NCI-H187 treated with DMSO at 0.1 percent for 48 hours (cell line): ENCODE results near the gene GSDMA.

Experiments used
- DNase-seq: peaks from one replicate; lab custom pipeline; 2025; lab: John Stamatoyannopoulos, UW

Gene GSDMA, protein sequence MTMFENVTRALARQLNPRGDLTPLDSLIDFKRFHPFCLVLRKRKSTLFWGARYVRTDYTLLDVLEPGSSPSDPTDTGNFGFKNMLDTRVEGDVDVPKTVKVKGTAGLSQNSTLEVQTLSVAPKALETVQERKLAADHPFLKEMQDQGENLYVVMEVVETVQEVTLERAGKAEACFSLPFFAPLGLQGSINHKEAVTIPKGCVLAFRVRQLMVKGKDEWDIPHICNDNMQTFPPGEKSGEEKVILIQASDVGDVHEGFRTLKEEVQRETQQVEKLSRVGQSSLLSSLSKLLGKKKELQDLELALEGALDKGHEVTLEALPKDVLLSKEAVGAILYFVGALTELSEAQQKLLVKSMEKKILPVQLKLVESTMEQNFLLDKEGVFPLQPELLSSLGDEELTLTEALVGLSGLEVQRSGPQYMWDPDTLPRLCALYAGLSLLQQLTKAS

DNA sequence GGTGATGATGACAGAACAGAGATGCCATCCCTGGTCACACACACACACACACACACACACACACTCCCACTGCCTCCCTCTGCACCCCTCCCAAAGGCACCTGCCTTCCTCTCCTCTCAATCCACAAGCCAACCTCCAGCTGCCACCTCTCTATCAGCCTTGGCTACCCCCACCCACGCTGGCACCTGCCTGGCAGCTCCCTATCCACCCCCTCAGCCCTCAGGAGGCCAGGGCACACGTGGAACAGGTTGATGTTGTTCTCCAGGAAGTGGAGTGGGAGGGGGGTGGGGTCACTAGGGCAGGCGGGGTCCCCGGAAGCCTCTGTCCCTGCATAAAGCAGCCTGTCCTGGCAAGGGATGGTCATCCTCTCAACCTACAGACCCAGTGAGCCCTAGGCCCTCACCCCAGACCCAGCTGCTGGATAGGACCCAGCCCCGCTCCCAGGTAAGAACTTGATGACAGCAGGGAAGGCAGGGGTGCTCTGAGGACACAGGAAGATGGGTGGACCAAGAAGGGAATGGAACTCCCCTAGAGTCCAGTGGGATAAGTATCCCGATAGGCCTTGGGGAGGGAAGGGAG is at the start of gene GSDMA:
GSDMA (plus strand) TSS at position 363 of the 579 bp plus-strand sequence. CDS start 2,684 bp downstream, outside the sequence.
- no peak for DNase-seq

DNA sequence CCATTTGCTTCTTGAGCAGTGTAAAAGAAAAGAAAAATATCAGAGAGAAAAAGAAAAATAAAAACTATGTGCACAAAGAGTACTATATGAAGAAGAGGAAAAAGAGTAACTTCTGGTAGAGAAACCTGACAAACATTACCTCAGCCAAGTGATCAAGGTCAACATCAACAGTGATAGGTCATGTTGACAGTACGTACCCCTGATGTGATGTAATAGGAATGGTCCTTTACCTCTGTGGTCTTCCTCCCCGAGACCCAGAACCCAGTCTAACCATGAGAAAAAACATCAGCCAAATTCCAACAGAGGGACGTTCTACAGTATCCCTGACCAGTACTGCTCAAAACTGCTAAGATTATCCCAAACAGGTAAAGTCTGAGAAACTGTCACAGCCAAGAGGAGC is 48.8 kb upstream of the GSDMA start:
- no peak for DNase-seq

DNA sequence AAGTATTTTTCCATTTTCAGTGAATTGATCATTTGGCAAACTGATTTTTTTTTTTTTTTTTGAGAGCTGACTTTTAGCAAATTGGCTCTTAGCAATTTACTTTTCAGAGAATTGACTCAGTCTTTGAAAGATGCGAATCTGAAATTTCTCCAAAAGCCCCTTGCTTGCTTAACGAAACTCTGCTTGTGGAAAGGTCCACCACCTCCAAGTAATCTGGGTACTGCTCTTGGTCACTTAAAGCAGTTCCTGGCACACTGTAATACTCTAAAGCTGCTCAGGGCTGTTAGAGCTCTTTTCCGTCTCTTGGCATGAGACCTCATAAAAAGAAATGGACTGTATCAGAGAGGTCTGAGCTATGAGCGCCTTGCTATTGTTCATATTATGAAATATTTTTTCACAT is 47.2 kb upstream of the GSDMA start:
- DNase-seq: no peak

DNA sequence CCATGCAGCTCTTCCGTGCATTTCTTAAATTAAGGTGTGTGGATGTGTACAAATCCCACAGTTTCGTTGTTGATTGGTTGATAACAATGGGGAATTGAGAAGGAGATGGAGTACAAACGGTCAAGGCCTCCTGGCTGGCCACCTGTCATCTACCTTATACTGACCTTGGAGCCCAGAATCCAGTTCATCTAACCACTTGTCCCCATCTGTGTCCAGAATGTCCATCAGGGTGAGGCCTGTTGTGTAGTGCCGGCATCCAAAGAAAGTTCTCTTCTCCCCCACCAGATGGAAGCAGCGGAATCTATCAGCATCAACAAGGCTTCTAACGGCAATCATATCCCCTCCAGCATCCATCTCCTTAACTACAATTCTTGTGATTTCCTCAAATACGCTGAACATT is 45.9 kb upstream of the GSDMA start:
- DNase-seq: no peak

DNA sequence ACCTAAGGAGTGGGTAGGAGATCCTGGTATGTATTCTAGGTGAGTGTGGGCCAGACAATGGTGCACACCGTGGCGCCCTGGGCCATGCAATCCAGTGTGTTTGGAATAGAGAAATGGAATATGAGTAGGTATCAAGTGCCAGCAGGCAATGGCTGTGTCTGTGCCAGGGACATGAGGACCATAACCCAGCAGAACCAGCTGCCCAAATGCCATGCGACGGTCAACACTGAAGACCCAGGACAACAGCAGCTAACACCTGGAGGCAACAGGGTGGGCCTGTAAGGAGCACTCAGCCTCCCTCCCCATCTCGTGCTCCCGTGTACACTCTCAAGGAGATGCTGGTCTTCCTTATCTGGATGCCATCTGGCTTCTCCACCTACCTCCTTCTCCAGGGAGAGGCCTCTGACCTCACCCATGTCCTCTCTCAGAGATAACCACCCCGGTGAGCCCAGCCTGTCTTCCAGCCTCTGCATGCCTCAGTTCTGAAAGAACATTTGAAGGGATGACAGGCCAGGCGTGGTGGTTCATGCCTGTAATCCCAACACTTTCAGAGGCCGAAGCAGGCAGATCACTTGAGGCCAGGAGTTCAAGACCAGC is 43.6 kb upstream of the GSDMA start:
- no peak for DNase-seq

DNA sequence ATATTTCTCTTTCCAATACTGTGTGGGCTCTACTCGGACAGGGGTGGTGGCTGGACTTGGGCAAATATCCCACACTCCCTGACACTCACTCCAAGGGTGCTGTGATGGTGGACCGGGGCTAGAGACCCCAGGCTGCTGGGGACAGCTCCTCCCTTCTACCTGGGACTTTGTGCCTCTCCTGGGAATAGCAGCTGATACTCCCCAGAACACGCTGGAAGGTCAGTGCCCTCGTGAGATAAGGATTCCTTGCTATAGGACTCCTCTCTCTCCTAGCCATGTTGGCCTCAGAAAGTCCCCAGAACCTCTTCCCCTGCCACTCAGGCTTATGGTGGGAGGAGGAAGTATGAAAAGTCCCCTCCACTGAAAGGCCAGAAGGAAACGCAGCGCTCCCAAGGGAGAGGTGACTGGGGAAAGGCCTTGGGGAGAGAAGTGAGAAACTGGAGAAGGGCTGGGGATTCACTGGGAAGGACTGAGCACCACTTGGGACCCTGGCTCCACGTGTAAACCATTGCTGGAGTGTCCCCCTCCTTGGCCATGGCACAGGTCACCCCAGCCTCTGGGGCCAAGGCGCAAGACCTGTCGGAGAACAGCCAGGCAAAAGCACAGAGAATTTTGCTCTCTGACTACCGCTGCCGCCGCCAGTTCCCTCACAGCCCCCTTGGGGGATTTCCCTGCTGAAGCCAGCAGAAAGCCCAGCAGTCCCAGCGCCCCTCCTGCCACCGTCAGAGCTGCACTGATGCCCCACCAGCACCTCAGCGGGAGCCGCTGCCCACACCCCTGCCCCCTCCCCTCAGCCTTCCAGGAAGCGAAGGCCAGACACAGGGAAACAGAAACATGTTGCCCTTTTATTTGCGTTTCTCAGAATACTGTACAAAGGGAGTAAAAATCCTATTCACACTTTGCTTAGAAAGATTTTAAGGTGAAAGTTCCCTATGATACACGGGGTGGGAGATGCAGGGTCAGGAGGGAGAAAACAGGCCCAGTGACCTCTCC is 42.3 kb upstream of the GSDMA start:
- no peak for DNase-seq

DNA sequence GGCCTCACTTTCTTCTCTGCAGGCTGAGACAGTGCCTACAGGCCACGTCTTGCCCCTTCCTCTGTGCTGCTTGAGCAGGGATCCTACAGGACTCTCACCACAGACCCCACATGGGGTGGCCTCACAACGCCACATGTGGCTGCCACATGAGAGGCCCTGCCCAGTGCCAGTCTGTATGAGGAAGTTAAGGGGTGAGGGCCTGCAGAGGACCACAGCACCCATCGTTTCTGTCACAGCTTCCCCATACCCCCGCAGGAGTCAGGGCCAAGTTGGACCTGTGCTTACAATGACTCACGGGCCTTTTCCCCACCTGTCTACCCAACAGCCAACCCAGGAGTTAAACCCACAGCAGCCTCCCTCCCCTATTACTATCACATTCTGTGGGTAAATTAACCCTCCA is 41.5 kb upstream of the GSDMA start:
- no peak for DNase-seq

DNA sequence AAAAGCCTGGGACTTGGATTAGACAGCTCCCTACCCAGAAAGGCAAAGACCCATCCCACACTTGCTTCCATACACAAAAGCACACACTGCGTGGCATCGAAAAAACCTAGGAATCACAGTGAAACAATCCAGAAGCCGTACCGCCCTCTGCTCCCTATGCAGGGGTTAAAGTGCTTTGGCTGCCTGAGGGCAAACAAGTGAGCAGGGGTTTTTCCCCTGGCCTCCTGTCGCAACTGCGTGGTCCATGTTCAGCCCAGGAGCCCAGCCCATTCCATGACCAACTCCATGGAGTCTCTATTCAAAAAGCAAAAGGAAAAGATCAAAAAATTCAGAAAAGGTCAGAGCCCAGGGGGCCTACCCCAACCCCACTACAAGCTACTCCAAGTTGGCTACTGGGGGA is 40.8 kb upstream of the GSDMA start:
- DNase-seq: no peak

DNA sequence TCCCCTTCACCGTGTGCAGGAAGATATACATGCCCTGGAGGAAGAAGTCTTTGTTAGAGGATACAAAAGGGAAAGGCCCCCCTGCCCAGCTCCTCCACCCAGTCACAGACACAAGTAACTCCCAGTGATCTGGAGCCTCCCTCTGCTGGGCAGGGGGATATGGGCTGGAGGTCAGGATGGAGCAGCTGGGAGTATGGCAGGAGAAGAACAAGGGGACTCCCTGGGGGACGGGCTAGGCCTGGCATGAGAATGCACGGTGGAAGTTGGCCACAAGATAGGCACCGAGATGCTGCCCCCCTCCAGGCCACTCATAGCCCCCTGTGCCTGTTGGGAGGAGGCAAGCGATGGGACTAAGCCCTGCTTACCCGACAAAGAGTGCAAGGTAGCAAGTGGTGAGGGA is 39.6 kb upstream of the GSDMA start:
- DNase-seq: no peak

DNA sequence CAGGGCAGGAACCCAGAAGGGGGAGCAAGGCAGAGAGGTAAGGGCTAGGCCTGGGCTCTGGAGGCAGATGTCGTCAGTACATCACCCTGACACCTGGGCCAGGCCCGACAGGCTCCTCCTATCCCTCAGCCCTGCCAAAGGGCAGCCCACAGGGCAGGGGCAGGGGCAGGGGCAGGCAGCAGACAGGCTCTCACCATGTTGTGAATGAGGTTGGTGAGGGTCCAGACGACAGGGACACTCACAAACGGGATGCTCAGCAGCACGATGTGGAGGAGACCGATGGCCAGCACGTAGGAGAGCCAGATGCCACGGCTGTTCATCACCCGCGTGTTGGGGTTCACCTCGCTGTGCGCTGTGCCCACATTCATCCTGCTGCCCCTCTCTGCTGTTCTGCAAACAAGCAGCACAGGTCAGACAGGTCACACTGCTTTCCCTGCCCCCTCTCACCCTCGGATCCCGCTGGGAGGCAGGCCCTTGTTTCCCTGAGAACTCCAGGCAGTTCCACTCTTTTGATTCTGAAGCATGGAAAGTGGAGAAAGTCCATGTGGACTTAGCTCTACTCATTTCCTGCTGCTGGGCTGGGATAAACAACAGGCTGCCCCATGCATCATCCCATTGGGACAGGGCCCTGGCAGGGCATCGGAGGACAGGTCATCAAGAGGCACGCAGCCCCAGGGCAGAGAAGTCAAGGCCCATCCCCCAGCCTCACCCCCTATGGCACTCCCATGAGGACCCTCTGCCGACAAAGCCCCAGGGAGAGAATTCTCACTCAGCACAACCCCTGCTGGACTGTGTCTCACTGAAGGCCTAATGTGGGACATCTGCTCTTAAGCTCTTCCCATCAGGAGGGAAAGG is 38.7 kb upstream of the GSDMA start:
- DNase-seq: no peak

DNA sequence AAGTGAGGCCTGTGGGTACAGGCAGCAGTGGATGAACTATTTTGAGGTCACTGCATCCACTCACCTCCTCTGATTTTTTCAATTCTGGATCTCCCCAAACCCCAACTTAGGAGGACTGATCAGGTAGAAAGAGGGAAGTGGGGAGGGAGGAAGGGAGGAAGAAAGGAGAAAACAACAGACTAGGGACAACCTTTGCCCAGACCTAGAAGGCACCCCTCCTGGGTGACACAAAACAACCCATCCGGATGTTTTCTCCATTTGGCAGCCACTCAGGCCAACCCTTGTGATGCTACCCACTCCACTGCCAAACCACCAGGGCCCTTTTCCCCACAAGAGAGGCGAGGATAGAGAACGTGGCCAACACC is 38.1 kb upstream of the GSDMA start:
- DNase-seq: no peak

DNA sequence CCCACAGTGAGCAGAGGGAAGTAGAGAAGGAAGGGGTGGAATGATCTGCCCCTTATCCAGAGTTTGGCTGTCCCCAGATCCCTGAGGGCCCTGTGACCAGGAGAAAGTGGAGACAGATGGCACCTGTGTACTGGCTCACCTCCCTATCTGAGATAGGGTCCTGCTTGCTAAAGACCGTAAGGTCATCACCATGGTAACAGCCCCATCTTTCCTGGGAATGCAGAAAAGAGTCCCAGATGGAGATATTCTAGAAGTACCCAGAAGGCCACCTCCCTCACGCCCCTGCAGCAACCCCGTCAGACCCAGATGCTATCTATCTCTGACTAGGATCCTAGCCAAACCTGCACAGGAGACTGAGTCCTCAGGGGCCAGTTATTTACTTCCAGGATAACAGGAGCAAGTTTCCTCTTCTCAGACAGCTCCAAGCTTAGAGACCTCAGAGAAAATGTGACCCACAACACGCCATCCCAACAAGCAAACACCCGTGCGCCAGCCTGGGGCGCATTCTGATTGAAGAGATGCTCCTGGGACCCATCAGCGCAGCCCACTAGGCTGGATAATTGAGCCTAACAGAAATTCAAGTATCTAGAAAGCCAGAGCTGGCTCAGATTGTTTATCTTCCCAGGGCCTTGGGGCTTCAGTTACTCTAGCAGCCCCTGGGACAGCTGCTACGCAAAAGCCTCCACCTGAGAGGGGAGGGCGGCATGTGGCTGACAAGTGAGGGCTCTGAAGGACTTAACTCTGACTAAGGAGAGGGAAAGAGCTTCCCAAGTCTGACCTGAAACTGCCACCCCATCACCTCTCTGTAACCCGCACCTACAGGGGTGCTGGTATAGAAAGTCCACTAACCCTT is 37.3 kb upstream of the GSDMA start:
- no peak for DNase-seq

DNA sequence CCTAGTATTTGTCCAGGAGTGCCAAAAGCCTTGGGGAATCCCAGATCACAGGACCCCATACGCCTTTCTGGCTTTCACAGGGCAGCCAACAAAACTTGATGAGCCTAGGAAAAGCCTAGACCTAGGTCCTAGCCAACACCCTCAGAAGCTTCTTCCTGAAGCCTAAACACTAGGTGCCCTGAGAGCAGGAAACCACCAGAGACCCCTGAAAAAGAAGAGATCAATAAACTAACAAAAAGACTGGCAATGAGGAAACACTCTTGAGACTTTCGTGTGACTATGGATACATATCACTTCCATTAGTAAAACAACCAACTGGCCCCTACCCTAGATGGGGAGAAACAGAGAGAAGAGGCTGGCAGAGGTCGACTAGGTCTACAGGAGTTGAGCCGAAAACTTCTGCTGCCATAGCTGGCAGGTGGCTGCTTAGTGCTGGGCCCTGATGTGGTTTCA is 36.6 kb upstream of the GSDMA start:
- no peak for DNase-seq

DNA sequence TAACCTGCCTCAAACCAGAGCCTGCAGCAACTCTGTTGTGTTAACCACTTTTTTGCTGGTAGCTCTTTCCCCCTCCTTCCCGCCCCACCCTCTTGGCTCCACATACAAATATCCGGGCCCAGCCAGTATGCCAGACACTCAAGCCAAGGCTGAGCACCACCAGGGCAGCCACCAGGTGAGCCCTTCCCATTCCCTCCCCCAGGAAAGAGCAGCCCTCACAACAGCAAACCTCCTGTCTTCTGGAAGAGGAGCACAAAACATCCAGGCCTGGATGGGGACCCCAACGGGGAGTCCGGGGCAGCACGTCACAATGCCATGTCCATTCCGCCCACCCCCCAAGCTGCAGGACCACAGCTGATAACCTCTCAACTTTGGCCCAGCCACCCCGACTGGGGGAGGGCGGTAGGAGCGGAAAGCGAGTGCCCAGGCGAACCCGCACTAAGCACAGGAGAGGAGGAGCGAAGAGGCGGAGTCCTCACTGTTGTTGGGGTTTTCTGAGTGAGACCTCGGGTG is 36.2 kb upstream of the GSDMA start:
- DNase-seq: no peak

DNA sequence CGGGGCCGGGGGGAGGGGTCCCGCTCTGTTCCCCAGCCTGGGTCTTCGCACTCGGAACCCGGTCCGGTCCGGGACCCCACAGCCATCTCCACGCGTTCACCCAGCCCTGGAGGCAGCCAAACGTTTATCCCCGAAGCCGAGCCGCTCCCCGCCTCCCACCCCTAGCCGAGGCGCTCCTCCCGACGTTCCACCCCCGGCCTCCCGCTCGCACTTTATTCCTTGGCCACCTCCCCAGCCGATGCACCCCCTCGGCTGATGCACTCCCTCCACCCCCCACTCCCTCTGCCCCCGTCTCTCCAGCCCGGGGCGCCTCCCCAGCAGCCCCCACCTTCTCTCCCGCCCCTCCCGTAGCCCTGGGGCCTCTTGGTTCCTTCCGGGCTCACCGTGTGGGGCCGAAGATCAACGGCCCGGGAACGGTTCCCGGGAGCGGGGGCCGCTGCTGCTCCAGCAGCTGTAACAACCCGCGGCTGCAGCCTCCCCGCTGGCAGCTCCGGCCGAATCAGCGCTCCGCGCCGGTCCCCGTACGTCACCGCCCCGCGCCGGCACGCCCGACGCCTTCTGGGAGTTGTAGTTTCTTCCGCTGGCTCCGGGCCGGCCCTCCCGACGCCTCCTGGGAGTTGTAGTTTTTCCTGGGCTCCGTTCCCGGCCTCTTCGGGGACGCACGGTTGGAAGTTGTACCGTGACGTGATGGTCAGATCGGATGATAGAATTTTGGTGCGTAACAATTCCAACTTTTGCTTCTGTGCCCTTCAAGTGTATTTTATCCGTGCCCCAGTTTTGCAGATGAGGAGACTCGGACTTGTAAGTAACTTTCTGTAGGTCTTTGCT is 35.5 kb upstream of the GSDMA start, which contains the start of the genes LRRC3C and ORMDL3:
LRRC3C (plus strand) TSS at position 632 of the 828 bp plus-strand sequence. CDS start 13,792 bp downstream, outside the sequence.
ORMDL3 (minus strand) TSS at position 501 of the 828 bp plus-strand sequence. CDS start 3,398 bp downstream, outside the sequence.
- DNase-seq: peak; percentile 48

DNA sequence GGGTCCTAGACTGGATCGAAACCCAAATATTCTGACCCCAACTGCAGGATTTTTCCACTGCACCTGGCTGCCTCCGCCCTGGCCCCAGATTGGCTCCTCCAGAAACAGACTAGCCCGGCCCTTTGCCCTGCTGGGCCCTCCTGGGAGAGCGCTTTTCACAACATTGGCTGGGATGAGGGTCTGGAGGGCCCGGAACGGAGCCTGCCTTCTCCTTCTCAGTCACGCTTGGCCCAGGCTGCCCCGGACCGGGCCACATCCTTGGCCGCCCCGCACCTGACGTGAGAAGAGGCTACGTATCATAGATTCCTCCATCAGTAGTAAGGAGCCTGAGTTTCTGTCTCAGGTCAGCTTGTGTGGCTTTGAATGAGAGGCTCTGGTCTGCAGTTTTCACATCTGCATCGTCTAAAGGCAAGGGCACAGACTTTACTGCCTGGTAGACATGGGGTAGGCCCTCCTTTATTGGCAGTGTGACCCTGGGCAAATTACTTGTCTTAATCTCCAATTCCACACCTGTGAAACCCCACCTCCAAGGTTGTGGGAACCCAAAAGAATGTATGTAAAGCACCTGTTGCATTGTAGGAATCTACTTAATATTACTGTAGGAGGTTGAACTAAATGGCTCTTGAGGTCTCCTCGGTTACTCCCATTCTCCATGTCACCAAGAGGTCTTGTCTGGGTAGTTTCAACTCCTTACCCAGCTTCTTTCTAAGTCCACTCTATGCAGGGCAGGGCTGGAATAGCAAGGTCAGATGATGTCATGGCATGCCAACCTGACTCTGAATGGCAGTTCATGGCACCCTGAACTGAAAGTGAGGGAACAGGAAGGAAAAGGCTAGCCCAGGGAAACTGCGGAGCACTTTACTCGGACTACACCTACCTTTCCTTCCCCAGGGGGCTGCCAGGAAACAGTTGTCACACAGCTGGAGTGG is 34.6 kb upstream of the GSDMA start:
- DNase-seq: no peak

DNA sequence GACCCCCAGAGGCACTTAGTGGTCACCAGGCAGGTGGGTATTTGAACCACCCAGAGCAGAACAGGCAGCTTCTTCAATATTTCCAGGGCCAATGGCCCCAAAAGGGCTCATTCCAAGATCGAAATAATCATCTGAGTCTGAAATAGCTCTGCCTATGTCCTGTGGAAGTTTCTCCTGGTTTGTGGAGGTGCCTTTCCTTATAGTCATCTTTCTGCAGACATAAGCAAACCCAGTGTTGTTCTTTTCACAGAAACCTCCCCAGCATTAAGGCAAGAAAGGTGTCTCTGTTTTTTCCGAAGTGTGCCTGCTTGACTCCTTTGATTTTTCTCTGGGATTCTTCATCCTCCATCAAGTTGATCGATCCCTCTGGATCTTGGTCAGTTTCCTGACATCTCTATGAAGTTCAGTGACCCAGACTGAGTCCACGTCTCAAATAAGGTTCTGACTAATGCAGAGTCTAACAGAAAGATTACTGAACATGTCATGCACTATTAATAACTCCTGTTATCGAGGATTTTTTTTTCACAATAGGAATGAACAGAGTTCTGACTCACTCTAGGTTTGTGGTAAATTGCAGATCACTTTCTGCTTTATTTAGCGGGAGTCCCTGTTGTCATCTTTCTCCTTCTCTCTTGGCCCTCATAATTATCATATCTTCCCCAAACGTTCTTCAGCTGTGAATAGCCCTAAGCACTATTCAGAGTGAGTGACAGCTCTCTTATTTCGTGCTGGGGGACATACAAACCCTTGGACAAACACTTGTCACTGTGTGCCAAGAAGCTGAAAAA is 33.8 kb upstream of the GSDMA start:
- DNase-seq: no peak
